ENCODE results near the gene ADGRG6.

The ADGRG6 gene

GRCh38 chr6:142354650-142355049 lies 52.8 kb downstream of the ADGRG6 start:
- no peak for DNase-seq

GRCh38 chr6:142355520-142356174 lies 53.8 kb downstream of the ADGRG6 start:
- DNase-seq: no peak

- DNase-seq: peak; percentile 57
Measured at GRCh38 chr6:142356201-142356883, 54.5 kb downstream of the ADGRG6 start.

GRCh38 chr6:142356884-142357225 lies 55.0 kb downstream of the ADGRG6 start:
- DNase-seq: no peak

- peak; percentile 42 for DNase-seq
Measured at GRCh38 chr6:142357879-142358278, 56.1 kb downstream of the ADGRG6 start.

GRCh38 chr6:142359271-142359960 lies 57.6 kb downstream of the ADGRG6 start:
- DNase-seq: no peak

- no peak for DNase-seq
Measured at GRCh38 chr6:142361345-142361744, 59.5 kb downstream of the ADGRG6 start.

- DNase-seq: peak; percentile 81
Measured at GRCh38 chr6:142361779-142362750, 60.3 kb downstream of the ADGRG6 start.

- DNase-seq: no peak
Measured at GRCh38 chr6:142367061-142367460, 65.3 kb downstream of the ADGRG6 start.

GRCh38 chr6:142367501-142368018 lies 65.8 kb downstream of the ADGRG6 start:
- no peak for DNase-seq

- DNase-seq: no peak
Measured at GRCh38 chr6:142369266-142369665, 67.5 kb downstream of the ADGRG6 start.

GRCh38 chr6:142372348-142372747 lies 70.5 kb downstream of the ADGRG6 start:
- DNase-seq: peak; percentile 75

- DNase-seq: no peak
Measured at GRCh38 chr6:142373268-142374090, 71.7 kb downstream of the ADGRG6 start.

GRCh38 chr6:142374091-142374770 lies 72.4 kb downstream of the ADGRG6 start:
- DNase-seq: no peak

GRCh38 chr6:142374965-142375733 lies 73.3 kb downstream of the ADGRG6 start:
- peak; percentile 97 for DNase-seq

GRCh38 chr6:142376115-142376514 lies 74.3 kb downstream of the ADGRG6 start:
- DNase-seq: no peak

- peak; percentile 34 for DNase-seq
Measured at GRCh38 chr6:142376800-142377496, 75.1 kb downstream of the ADGRG6 start.

GRCh38 chr6:142377497-142377848 lies 75.7 kb downstream of the ADGRG6 start:
- no peak for DNase-seq

GRCh38 chr6:142378138-142378875 lies 76.5 kb downstream of the ADGRG6 start:
- DNase-seq: peak; percentile 88
